ENCODE measurements around the gene HARBI1. TPM values are rescaled to one million over a fixed set of nuclear protein-coding genes. Genes with fewer than 3 reads are reported as not detected.

HARBI1 gene
- total and polyA plus RNA-seq, 2 of the 8 experiments (the other 6 are each of a cell fraction or from before 2014, with no cell fraction given), result 3.8 to 5.1 TPM

DNA sequence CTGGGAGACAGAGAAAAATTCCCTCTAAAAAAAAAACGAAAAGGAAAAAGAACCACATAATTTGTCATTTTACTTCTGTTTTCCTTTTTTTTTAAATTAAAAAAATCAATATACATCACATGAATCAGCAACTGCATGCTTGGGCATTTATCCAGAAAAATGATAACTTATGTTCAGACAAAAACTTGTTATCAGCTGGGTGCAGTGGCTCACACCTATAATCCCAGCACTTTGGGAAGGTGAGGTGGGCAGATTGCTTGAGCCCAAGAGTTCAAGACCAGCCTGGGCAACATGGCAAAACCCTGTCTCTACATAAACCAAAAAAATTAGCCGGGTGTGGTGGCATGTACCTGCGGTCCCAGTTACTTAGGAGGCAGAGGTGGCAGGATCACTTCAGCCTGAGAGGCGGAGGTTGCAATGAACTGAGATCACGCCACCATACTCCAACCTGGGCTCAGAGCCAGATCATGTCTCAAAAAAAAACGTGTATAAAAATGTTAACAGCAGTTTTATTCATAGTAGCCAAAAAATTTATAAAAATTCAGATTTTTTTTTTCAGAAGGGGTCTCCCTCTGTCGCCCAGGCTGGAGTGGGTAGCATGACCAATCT, 51.7 kb downstream of the HARBI1 start:
- FAIRE-seq, result no peak
- H3K9me3 ChIP-seq (ENCODE audit: insufficient read depth in 2 of 2, low read depth in 1 of 2, low read length in 1 of 2), result no peaks in the 10 kb centered on the region
- no peak overlapping the region for H3K18ac ChIP-seq (ENCODE audit: extremely low read depth, low read length)
- no peak overlapping the region for H3K23ac ChIP-seq (ENCODE audit: insufficient read length)
- H3K27ac ChIP-seq (ENCODE audit: low read depth, low read length), result no peak overlapping the region
- H3K56ac ChIP-seq (replicated peaks; ENCODE audit: insufficient read length, low read depth, low read length), result no peak overlapping the region
- no peaks in the 10 kb centered on the region; the same call in 1 of the 2 replicates for H3K79me1 ChIP-seq (ENCODE audit: low read depth, low read length)
- H2BK120ac ChIP-seq (replicated peaks; ENCODE audit: low read depth, low read length), result no peak overlapping the region
- H3K4me1 ChIP-seq (replicated peaks in 1 of 4; ENCODE audit: control insufficient read depth in 3 of 4, insufficient read depth in 4 of 4, low read length in 3 of 4), result no peaks in the 10 kb centered on the region; a peak in 1 of 7 replicates
- no peak overlapping the region for H3K4me2 ChIP-seq (ENCODE audit: insufficient read depth in 1 of 2, low read depth in 2 of 2, low read length in 2 of 2)
- no peak overlapping the region for H2AFZ ChIP-seq (ENCODE audit: low read length)
- no peak overlapping the region for H2BK15ac ChIP-seq (ENCODE audit: low read length)
- no peak overlapping the region for H4K91ac ChIP-seq (replicated peaks; ENCODE audit: insufficient read length, low read length)
- peaks cover 0 to 62% of the 10 kb centered on the region in 2 experiments; a peak in 2 of 4 replicates for H3K79me2 ChIP-seq (ENCODE audit: control insufficient read depth in 1 of 2, insufficient read depth in 2 of 2, low read length in 2 of 2)
- H4K8ac ChIP-seq (ENCODE audit: extremely low read depth, insufficient read depth, low read length), result no peak overlapping the region
- CTCF ChIA-PET (ENCODE audit: partially characterized antibody), result interaction anchor here (0.7 to 1.1 kb wide), 2 partner anchors 53 to 81 kb away, joined by 3 to 5 read pairs; partner anchors contain the start of gene ATG13
- no peaks in the 10 kb centered on the region for H3K27me3 ChIP-seq (replicated peaks in 1 of 4; ENCODE audit: control insufficient read depth in 3 of 4, extremely low read depth in 1 of 4, insufficient read depth in 3 of 4, low read length in 3 of 4)
- H3K23me2 ChIP-seq (ENCODE audit: low read depth, low read length), result no peaks in the 10 kb centered on the region
- no peak overlapping the region for H3K4ac ChIP-seq (replicated peaks; ENCODE audit: insufficient read length, low read depth, low read length)
- no peaks in the 10 kb centered on the region for H3K36me3 ChIP-seq (ENCODE audit: control insufficient read depth in 2 of 4, insufficient read depth in 4 of 4, low read length in 3 of 4)
- no peak for DNase-seq (ENCODE audit: low read depth in 1 of 2, low spot score in 2 of 2)
- H4K20me1 ChIP-seq (replicated peaks in 1 of 2; ENCODE audit: control insufficient read depth in 1 of 2, insufficient read depth in 2 of 2, low read length in 2 of 2), result no peaks in the 10 kb centered on the region
- H3K9ac ChIP-seq (replicated peaks in 1 of 4; ENCODE audit: extremely low read depth in 1 of 4, low read depth in 3 of 4, low read length in 3 of 4), result no peak overlapping the region
- no peak overlapping the region for H4K5ac ChIP-seq (ENCODE audit: insufficient read length, low read depth, low read length)
- H3K4me3 ChIP-seq (ENCODE audit: extremely low read depth in 1 of 4, insufficient read depth in 2 of 4, low read depth in 3 of 4, low read length in 4 of 4), result no peak overlapping the region
- no peak overlapping the region for H3K14ac ChIP-seq (ENCODE audit: insufficient read length)
- H2AK5ac ChIP-seq (ENCODE audit: low read depth, low read length), result no peak overlapping the region
- H2BK5ac ChIP-seq (ENCODE audit: low read depth, low read length), result no peak overlapping the region
- no peak overlapping the region for H2BK20ac ChIP-seq (ENCODE audit: low read length)
- no peak overlapping the region for H2BK12ac ChIP-seq (ENCODE audit: low read depth, low read length)
- POLR2A ChIA-PET (ENCODE audit: partially characterized antibody), result interaction anchor here (0.6 kb wide), 1 partner anchor 200 kb away, joined by 3 read pairs; no protein-coding TSS in a partner anchor
- 88% methylated on average over 7 of the region's 7 CpGs; no CpG with 5 or more reads in 1 of the 2 experiments for WGBS, 2 experiments (ENCODE audit: extremely low coverage in 1 of 2, insufficient coverage in 1 of 2, insufficient read length in 1 of 2, insufficient replicate concordance in 2 of 2, low coverage in 1 of 2, low lambda C conversion rate in 2 of 2, missing lambda C conversion rate in 1 of 2)
- no peak for TF ChIP-seq KDM5A (IDR thresholded peaks at IDR 0.05; ENCODE audit: low read length)
- no peak for TF ChIP-seq CBX8 (IDR thresholded peaks at IDR 0.05; ENCODE audit: borderline replicate concordance, low read depth, low read length)
- TF ChIP-seq RXRA (IDR thresholded peaks at IDR 0.05; ENCODE audit: insufficient read depth, low read depth, low read length), result no peak
- no peak for TF ChIP-seq BCL11A (IDR thresholded peaks at IDR 0.05; ENCODE audit: low read depth in 2 of 2, low read length in 2 of 2)
- no peak for TF ChIP-seq BACH1 (IDR thresholded peaks at IDR 0.05; ENCODE audit: low read length)
- no peak for TF ChIP-seq CTBP2 (IDR thresholded peaks at IDR 0.05; ENCODE audit: borderline replicate concordance, insufficient read depth, insufficient read length, low read length)
- no peak for TF ChIP-seq NANOG (IDR thresholded peaks at IDR 0.05; ENCODE audit: insufficient read depth, low read depth, low read length, poor library complexity, severe bottlenecking)
- TF ChIP-seq TEAD4 (IDR thresholded peaks at IDR 0.05; ENCODE audit: low read depth, low read length), result no peak
- TF ChIP-seq TAF1 (IDR thresholded peaks at IDR 0.05; ENCODE audit: low read depth, low read length), result no peak
- TF ChIP-seq PHF8 (conservative IDR thresholded peaks at IDR 0.05; ENCODE audit: low read depth, low read length), result no peak
- no peak for TF ChIP-seq RNF2 (IDR thresholded peaks at IDR 0.05; ENCODE audit: borderline replicate concordance, low read depth, low read length, missing control alignments, poor library complexity, severe bottlenecking)
- no peak for TF ChIP-seq SP1 (IDR thresholded peaks at IDR 0.05; ENCODE audit: low read depth, low read length)
- TF ChIP-seq SP2 (IDR thresholded peaks at IDR 0.05; ENCODE audit: low read length), result no peak
- TF ChIP-seq TCF12 (IDR thresholded peaks at IDR 0.05; ENCODE audit: low read depth, low read length), result no peak

Data from H1 (cell line).